AG09309 (cell line): Measurements from ENCODE around the gene SPRR5.

Experiments
- DNase-seq: peaks from one replicate; pipeline ENCODE4 v3.0.0-alpha.2; 2010; ENCODE audit warnings: low read depth
- H3K4me3 ChIP-seq: 2 replicates; pipeline ENCODE4 v1.5.1; 2011; ENCODE audit warnings: mild to moderate bottlenecking, low read depth, low read length, moderate library complexity; ENCODE audit not compliant: control insufficient read depth
- CTCF ChIP-seq: IDR thresholded peaks from 2 replicates; pipeline ENCODE4 v1.5.1; 2011; ENCODE audit warnings: mild to moderate bottlenecking, low read depth, low read length, inconsistent platforms; ENCODE audit not compliant: insufficient read depth, control insufficient read depth; ENCODE audit errors: missing control alignments

SPRR5 gene

DNA sequence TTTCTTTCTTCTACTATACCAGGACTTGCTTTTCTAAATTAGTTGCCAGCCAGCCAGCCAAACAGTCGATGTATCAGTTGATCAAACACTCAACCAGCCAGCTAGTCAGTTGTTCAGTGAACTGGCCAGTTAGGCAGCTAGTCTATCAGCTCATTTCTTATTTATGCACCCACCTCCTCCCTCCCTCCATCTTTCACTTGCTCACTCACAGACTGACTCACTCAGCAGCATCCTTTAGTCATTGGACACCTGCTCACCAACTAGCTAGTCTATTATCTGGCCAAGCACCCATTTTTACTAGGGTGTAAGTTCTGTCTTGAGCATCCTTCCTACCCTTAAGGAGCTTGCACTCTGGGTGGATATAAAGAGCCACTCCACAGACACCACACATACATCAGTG is 17.5 kb downstream of the SPRR5 start:
- H3K4me3 ChIP-seq, result no peak overlapping the region
- no peak for TF ChIP-seq CTCF
- no peak for DNase-seq

- no peak for TF ChIP-seq CTCF
- no peak for DNase-seq
- no peak overlapping the region for H3K4me3 ChIP-seq
These were observed 18.8 kb downstream of the SPRR5 start for GRCh38 chr1:152965853-152966252.

DNA sequence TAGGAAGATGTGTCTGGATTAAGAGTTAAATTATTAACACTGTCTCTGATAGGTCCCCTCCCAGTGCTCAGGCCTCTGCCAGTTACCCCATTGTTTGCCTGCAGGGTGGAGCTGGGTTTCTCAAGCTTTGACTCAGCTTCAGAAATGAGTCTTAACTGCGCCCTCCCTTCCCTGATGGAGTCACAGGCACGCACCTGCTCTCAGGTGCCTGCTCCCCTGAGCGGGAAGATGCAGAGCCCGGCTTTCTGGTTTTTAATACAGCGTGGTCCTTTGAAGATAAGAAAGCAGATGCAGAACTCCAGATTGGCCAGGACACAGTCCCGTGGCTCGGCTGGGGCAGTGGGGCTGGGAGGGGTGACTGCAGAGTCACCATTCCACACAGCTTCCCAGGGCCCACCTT is 20.2 kb downstream of the SPRR5 start:
- no peak for TF ChIP-seq CTCF
- DNase-seq, result no peak
- H3K4me3 ChIP-seq, result no peak overlapping the region

GRCh38 chr1:152968248-152968647 is 21.2 kb downstream of the SPRR5 start:
- H3K4me3 ChIP-seq, result no peak overlapping the region
- DNase-seq, result no peak
- no peak for TF ChIP-seq CTCF

GRCh38 chr1:152969036-152969435 is 22.0 kb downstream of the SPRR5 start:
- H3K4me3 ChIP-seq, result no peak overlapping the region
- DNase-seq, result no peak
- TF ChIP-seq CTCF, result no peak

DNA sequence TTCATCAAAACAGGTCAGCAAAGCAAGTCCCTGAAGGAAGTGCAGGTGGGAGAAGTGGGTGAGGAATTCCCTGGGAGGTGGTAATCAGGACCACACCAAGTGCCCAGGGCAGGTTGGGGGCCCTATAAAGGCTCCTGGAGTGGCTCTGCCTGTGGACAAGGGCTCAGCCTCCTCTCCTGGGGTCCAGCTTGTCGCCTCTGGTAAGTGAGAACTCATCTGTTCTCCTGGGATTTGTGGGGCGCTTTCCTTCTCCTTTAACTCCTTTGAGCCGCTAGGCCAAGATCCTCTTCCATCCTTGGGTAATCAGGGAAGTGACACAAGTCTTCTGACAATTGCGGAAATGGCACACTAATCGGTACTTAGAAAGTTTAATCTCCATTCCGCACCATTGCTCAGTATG is 23.5 kb downstream of the SPRR5 start, which contains the start of gene SPRR4:
Gene SPRR4 (plus strand): TSS at position 154 of the 400 bp plus-strand sequence. CDS start 1,243 bp downstream, outside the sequence.
- TF ChIP-seq CTCF, result no peak
- no peak for DNase-seq
- no peak within 1 kb of the TSS for H3K4me3 ChIP-seq

- DNase-seq, result no peak
- H3K4me3 ChIP-seq, result no peak overlapping the region
- TF ChIP-seq CTCF, result no peak
These were observed 25.3 kb downstream of the SPRR5 start for GRCh38 chr1:152972196-152972886.
